Esophagus muscularis mucosa (tissue), 4 donors: Measurements from ENCODE around the gene PRAMEF2. TPM values are rescaled to one million over a fixed set of nuclear protein-coding genes. Genes with fewer than 3 reads are reported as not detected.
"Not testable (repeated sequence)": the region's sequence is repeated elsewhere in the genome, so short reads cannot be mapped to it uniquely, and the experiment has no call there.

Experiments
- DNase-seq: peaks from one replicate; pipeline ENCODE4 v3.0.0-alpha.2; 2017; ENCODE audit errors: extremely low spot score
- H3K27ac ChIP-seq, 4 donors: fragments of 200-600 bp; sonication (generic); replicated peaks in 1 of 4; 1 replicate in 3 of 4; 2 replicates in 1 of 4; pipeline ENCODE4 v1.5.1; 2016 to 2019; ENCODE audit warnings: mild to moderate bottlenecking in 1 of 4
- H3K27me3 ChIP-seq, 4 donors: fragments of 200-600 bp; sonication (generic); one replicate each; pipeline versions ENCODE4 v1.5.1 to v1.6.0; 2016 to 2019
- H3K36me3 ChIP-seq, 4 donors: fragments of 200-600 bp; sonication (generic); one replicate each; pipeline ENCODE4 v1.5.1; 2016 to 2019
- H3K4me1 ChIP-seq, 4 donors: fragments of 200-600 bp; sonication (generic); one replicate each; pipeline ENCODE4 v1.5.1; 2016 to 2019
- H3K4me3 ChIP-seq, 4 donors: fragments of 200-600 bp; sonication (generic); 1 replicate in 2 of 4; 2 replicates in 2 of 4; pipeline ENCODE4 v1.5.1; 2016 to 2019; ENCODE audit warnings: mild to moderate bottlenecking in 4 of 4, moderate library complexity in 1 of 4
- H3K9me3 ChIP-seq, 4 donors: fragments of 200-600 bp; sonication (generic); 1 replicate in 3 of 4; 2 replicates in 1 of 4; pipeline ENCODE4 v1.5.1; 2016 to 2019
- EP300 ChIP-seq: sonication (generic); formaldehyde crosslinking; IDR thresholded peaks from one replicate; pipeline ENCODE4 v1.6.1; 2017; ENCODE audit warnings: antibody characterized with exemption
- POLR2A ChIP-seq: fragments of 450-650 bp; IDR thresholded peaks from one replicate; pipeline ENCODE4 v1.6.1; 2017; ENCODE audit warnings: antibody characterized with exemption, moderate library complexity, mild to moderate bottlenecking, low read depth
- POLR2AphosphoS5 ChIP-seq, 2 donors: sonication (generic); formaldehyde crosslinking; IDR thresholded peaks; one replicate each; pipeline ENCODE4 v1.6.1; 2017; ENCODE audit warnings: antibody characterized with exemption in 2 of 2
- WGBS: methylation state at CpG from one replicate; pipeline ENCODE4 v1.1.5; 2018; 5-methylcytosine and 5-hydroxymethylcytosine counted together
- intact Hi-C: fragments of 100-400 bp; cut with DNase I; formaldehyde crosslinking; loops from one replicate; pipeline ENCODE4 v1.15.1; 2023
- total RNA-seq, 4 donors: library from RNA; depleted of rRNA; stranded (reverse); fragments of >200 nt; gene quantifications; one replicate each; pipeline versions ENCODE4 v1.1.0 to v1.2.1, GENCODE V29; 2016
- TF ChIP-seq, protein P1 (sequence below), 3 experiments: fragments of 200-600 bp in 2 of 3; fragments of 450-650 bp in 1 of 3; sonication (generic) in 2 of 3; IDR thresholded peaks; one replicate each; pipeline ENCODE4 v1.5.1; 2017 to 2019; ENCODE audit warnings: antibody characterized with exemption in 3 of 3, mild to moderate bottlenecking in 2 of 3, moderate library complexity in 1 of 3

The PRAMEF2 gene, protein sequence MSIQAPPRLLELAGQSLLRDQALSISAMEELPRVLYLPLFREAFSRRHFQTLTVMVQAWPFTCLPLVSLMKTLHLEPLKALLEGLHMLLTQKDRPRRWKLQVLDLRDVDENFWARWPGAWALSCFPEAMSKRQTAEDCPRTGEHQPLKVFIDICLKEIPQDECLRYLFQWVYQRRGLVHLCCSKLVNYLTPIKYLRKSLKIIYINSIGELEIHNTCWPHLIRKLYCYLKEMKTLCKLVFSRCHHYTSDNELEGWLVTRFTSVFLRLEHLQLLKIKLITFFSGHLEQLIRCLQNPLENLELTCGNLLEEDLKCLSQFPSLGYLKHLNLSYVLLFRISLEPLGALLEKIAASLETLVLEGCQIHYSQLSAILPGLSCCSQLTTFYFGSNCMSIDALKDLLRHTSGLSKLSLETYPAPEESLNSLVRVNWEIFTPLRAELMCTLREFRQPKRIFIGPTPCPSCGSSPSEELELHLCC
- total RNA-seq = not detected

DNA sequence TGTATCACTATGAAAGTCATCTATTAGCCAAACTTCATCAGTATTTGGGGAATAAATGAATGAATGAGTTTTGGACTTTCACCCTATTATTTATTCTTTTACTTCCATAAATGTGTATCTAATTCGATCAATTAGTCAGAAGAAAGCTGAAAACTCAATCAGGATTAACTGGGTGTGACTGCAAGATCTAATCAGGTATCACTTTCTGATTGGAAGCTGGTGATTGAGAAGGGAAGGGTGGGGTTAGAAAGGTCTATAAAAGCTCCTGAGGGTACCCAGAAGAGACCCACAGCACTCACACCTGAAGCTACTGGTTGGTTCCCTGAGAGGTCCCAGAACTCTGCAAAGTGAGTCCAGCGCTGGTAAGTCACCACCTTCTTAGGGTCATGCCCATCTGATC is at the start of gene PRAMEF2:
Gene PRAMEF2, plus strand, starts transcription at position 301 of the 400 bp plus-strand sequence. CDS start 1,924 bp downstream, outside the sequence.
- 67% methylated on average over 2 of the region's 2 CpGs for WGBS
- intact Hi-C loops, H3K36me3 ChIP-seq: not testable (repeated sequence)

DNA sequence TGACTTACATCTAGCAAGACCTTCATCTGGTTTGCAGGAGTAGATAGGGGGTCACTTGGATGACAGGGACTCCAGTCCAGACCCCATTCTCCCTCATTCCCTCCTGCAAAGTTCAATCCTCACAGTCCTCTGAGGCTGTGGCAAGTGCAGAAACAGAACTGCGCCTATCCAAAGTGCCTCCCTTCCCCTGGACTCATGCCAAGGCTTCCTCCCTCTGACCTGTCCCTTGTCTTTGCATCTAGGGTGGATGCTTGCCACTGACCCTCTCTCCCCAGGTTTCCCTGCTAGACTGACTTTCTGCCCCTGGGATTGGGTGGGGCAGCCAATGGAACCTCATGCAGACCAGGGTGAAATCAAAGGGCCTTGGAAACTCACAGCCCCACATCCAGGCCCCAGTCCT is 47.0 kb upstream of the PRAMEF2 start:
- Histone ChIP-seq H3K27ac (no peak overlapping the region), H3K27me3 (peaks cover 0 to 6% (median 0%) of the 10 kb centered on the region in 4 donors), H3K4me1 (no peaks in the 10 kb centered on the region), H3K36me3 (no peaks in the 10 kb centered on the region), H3K4me3 (no peak overlapping the region), H3K9me3 (peaks cover 0 to 13% (median under 1%) of the 10 kb centered on the region in 4 donors)
- WGBS = 100% methylated on average over 1 of the region's 1 CpG
- intact Hi-C loops = no loop called here
- no peak for DNase-seq
- TF ChIP-seq POLR2A (no peak), POLR2AphosphoS5 (IDR thresholded peaks at IDR 0.05) (no peak), EP300 (no peak)
- TF ChIP-seq, protein P1, sequence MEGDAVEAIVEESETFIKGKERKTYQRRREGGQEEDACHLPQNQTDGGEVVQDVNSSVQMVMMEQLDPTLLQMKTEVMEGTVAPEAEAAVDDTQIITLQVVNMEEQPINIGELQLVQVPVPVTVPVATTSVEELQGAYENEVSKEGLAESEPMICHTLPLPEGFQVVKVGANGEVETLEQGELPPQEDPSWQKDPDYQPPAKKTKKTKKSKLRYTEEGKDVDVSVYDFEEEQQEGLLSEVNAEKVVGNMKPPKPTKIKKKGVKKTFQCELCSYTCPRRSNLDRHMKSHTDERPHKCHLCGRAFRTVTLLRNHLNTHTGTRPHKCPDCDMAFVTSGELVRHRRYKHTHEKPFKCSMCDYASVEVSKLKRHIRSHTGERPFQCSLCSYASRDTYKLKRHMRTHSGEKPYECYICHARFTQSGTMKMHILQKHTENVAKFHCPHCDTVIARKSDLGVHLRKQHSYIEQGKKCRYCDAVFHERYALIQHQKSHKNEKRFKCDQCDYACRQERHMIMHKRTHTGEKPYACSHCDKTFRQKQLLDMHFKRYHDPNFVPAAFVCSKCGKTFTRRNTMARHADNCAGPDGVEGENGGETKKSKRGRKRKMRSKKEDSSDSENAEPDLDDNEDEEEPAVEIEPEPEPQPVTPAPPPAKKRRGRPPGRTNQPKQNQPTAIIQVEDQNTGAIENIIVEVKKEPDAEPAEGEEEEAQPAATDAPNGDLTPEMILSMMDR (IDR thresholded peaks at IDR 0.05) = no peak

More for the DNA sequence above, at the start of gene PRAMEF2:
- H3K27me3 ChIP-seq, DNase-seq, H3K4me1 ChIP-seq, H3K9me3 ChIP-seq, H3K27ac ChIP-seq, H3K4me3 ChIP-seq: not testable (repeated sequence)

DNA sequence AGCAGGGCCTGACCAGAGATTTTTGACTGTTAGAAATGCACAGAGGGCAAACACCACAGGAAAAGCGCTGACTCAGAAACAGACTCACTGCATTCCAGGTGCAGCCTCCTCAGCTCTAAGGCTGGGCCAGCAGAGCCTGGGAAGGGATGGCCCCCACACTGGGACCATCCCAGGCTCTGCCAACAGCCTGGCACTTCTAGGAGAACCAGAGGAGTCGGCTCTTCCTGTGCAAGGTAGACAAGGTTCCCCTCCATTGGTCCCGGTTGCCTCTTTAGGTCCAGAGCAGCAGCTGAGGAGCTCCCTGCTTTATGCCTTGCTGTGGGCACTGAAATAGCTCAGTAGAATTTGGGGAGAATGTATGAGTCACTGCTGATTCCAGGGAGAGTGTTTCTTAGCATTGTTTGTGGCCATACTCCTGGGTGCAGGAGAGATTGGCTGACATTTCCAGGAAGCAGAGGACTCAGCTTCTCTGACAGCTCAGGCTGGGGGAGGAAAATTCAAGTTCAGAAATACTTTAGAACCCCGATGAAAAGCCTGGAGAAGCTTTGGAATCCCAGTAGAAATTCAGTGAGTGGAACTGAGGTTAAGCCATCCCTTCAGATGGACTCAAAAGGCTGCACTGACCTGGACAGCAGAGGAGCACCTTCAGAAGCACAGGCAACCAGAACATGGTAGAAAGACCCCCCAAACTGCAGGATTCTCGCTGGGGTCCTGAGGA is 46.0 kb upstream of the PRAMEF2 start:
- DNase-seq = no peak
- Histone ChIP-seq H3K27ac (no peak overlapping the region), H3K4me1 (no peaks in the 10 kb centered on the region), H3K27me3 (peaks cover 0 to 6% (median 0%) of the 10 kb centered on the region in 4 donors), H3K4me3 (no peak overlapping the region), H3K36me3 (no peaks in the 10 kb centered on the region), H3K9me3 (peaks cover 0 to 8% (median 0%) of the 10 kb centered on the region in 4 donors)
- no peak for TF ChIP-seq POLR2A
- TF ChIP-seq, protein P1 (IDR thresholded peaks at IDR 0.05) = no peak
- no peak for TF ChIP-seq POLR2AphosphoS5 (IDR thresholded peaks at IDR 0.05)
- no peak for TF ChIP-seq EP300
- intact Hi-C loops = no loop called here
- 64% methylated on average over 4 of the region's 5 CpGs for WGBS

DNA sequence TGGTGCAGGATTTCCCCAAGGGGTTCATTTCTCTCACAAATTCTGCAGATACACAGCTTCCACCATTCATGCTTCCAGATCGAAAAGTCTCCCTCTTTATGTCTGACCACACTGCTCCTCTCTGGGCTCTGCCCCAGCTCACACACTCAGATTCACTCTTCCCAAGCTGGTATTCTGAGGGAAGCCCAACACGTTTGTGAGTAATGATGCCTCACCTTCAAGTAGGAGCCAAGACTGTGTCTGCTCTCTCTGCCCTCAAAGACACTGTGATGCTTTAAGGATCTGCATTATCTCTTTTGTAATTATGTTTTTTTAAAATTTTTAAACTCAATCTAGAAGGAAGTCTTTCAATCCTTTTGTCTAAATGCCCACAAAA is 45.5 kb upstream of the PRAMEF2 start:
- no peak overlapping the region for H3K4me3 ChIP-seq
- TF ChIP-seq EP300 (no peak), POLR2AphosphoS5 (IDR thresholded peaks at IDR 0.05) (no peak), POLR2A (no peak)
- TF ChIP-seq, protein P1 (IDR thresholded peaks at IDR 0.05) = no peak
- H3K9me3 ChIP-seq = peaks cover 0 to 8% (median 0%) of the 10 kb centered on the region in 4 donors
- H3K27me3 ChIP-seq = peaks cover 0 to 6% (median 0%) of the 10 kb centered on the region in 4 donors
- no peaks in the 10 kb centered on the region for H3K36me3 ChIP-seq
- DNase-seq = no peak
- H3K4me1 ChIP-seq = no peaks in the 10 kb centered on the region
- no peak overlapping the region for H3K27ac ChIP-seq
- intact Hi-C loops = no loop called here
- WGBS = 58% methylated on average over 2 of the region's 2 CpGs

DNA sequence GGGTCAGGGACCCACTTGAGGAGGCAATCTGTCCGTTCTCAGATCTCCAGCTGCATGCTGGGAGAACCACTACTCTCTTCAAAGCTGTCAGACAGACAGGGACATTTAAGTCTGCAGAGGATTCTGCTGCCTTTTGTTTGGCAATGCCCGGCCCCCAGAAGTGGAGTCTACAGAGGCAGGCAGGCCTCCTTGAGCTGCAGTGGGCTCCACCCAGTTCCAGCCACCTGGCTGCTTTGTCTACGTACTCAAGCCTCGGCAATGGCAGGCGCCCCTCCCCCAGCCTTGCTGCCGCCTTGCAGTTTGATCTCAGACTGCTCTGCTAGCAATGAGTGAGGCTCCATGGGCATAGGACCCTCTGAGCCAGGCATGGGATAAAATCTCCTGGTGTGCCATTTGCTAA is 37.8 kb upstream of the PRAMEF2 start:
- H3K27ac ChIP-seq, DNase-seq, H3K4me3 ChIP-seq, intact Hi-C loops, H3K4me1 ChIP-seq, H3K9me3 ChIP-seq, H3K36me3 ChIP-seq, H3K27me3 ChIP-seq: not testable (repeated sequence)
- WGBS = no CpG with 5 or more reads among the region's 6 CpGs

DNA sequence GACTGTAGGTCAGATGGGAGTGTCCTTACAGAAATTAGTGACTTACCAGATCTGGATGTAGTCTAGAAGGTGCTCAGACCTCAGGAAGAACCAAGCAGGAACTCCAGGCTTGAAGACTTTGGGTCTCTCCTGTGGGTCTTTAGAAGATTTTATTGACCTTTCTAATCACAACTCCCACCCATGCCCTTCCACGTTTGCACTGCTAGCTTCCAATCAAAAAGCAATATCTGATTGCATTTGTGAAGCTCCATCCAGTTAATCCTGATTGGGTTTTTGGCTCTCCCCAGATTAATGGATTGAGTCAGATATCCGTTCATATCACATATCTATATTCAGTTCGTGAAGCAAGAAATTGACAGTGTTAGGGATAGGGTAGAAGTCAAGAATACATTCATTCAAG is 25.6 kb upstream of the PRAMEF2 start, which contains the start of gene PRAMEF11:
Gene PRAMEF11, minus strand, starts transcription at position 101 of the 400 bp plus-strand sequence. CDS start 2,621 bp downstream, outside the sequence.
- H3K27me3 ChIP-seq, H3K36me3 ChIP-seq, intact Hi-C loops, H3K9me3 ChIP-seq, H3K4me1 ChIP-seq, H3K27ac ChIP-seq, H3K4me3 ChIP-seq, DNase-seq: not testable (repeated sequence)
- 61% methylated on average over 3 of the region's 3 CpGs for WGBS

DNA sequence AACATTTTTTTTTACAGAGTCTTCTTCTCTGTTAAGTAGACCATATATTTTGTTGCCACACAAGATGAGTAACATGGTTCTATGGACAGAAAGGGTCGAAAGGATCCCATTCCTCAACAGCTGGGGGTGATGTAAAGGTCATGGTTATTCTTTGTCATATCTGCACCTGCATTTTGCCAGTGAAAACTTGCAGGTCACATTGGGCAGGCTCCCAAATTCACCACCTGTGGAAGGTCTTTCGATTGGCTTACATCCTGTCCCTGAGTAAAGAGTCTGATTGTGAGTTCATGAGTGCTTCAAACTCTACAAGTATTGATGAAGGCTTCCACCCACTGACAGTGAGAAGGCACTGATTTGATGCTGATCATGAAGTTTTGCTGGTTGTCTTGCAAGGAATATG is 23.6 kb upstream of the PRAMEF2 start:
- H3K9me3 ChIP-seq, H3K27ac ChIP-seq, H3K36me3 ChIP-seq, intact Hi-C loops, H3K27me3 ChIP-seq, H3K4me3 ChIP-seq, H3K4me1 ChIP-seq, DNase-seq: not testable (repeated sequence)
- 65% methylated on average over 2 of the region's 2 CpGs for WGBS

DNA sequence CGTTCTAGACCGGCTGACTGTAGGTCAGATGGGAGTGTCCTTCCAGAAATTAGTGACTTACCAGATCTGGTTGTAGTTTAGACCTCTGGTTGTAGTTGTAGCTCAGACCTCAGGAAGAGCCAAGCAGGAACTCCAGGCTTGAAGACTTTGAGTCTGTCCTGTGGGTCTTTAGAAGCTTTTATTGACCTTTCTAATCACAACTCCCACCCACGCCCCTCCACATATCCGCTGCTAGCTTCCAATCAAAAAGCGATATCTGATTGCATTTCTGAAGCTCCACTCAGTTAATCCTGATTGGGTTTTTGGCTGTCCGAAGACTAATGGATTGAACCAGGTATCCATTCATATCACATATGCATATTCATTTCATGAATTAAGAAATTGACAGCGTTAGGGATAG is 8.3 kb upstream of the PRAMEF2 start, which contains the start of gene HNRNPCL1:
Gene HNRNPCL1, minus strand, starts transcription at position 101 of the 400 bp plus-strand sequence. CDS start 431 bp downstream, outside the sequence.
- H3K4me3 ChIP-seq, H3K9me3 ChIP-seq, H3K36me3 ChIP-seq, intact Hi-C loops, H3K4me1 ChIP-seq, H3K27me3 ChIP-seq, DNase-seq, H3K27ac ChIP-seq: not testable (repeated sequence)
- 88% methylated on average over 7 of the region's 7 CpGs for WGBS
